EL (cell line): Measurements from ENCODE around the gene RNF169.
"Not testable (repeated sequence)": the region's sequence is repeated elsewhere in the genome, so short reads cannot be mapped to it uniquely, and the experiment has no call there.

ENCODE experiments used
- DNase-seq: peaks from one replicate; pipeline ENCODE4 v3.0.0-alpha.2; 2016

RNF169 gene

DNA sequence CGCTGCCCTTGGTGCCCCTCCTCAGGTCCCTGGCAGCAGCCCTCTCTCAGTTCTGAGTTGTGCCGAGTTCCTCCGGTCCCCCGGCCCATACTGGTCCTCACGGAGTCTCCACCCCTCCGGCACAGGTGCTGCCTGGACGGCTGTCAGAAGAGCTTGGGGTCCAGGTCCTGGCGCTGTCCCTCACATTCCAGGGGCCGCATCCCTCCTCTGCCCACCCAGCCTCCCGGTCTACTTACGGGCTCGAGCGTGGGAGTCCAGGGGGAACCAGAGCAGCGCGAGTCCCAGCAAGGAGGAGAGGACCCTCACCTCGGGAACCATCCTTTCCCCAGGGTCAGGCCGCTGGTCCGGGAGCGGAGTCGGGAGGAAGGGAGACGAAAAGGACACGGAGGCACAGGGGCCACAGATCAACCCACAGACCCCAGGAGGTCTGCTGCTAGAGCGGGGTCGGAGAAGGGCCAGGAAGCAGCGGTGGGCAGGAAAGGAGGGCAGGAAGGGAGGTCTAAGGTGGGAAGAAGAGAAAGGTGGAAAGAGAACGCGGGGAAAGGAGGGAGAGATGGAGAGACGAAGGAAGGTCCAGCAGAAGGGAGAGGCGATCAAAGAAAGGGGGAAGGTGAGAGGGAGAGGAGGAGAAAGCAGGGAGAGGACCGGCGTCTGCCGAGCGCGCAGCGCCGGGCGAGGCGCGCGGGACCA, 17.9 kb upstream of the RNF169 start:
- DNase-seq: no peak

- DNase-seq: peak; percentile 21
Observed at GRCh38 chr11:74731301-74732094, 17.2 kb upstream of the RNF169 start, which contains the start of gene CHRDL2. Gene CHRDL2 (minus strand): TSS chr11:74731426. CDS start chr11:74730888, 538 bp downstream.

DNA sequence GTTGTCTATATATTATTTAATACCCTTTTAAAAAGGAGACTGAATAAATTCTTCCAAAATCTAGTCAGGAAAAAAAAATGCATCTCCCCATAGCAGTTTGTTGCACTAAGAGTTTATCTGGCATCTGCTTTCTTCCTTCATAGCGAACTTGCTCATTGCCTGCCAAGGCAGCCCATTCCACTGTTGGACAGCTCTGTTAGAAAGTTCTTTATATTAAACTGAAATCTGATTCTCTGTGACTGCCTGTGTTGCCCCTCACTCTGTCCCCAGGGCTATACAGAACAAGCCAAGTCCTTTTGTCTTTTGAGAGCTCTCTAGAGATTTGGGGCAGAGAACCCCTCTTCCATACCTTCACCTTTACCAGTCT, 14.1 kb upstream of the RNF169 start:
- DNase-seq: no peak

DNA sequence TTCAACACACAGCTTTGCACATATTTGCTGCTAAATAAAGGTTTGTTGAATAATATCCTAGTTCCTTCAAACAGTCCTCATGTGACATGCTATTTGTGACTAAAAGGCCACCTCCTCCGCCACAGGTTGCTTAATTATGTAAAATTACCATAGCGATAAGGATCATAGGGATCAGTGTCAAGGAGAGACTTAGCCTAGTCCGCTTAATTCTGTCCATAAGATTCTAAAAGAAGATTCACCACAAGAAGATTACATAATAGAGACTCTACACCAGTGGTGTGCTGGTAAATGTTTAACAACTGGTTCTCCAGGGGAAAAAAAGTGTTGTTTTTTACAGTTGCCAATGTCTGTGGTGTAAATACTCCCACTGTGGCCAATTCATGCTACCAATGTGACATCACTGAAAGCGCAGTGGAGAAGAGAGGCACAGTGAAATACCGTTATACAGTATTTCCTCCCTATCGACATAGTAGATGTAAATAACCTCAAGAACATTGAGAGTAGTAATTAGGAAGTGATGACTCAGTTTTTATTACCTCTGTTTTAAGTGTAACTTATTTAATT, 13.2 kb upstream of the RNF169 start:
- no peak for DNase-seq

DNA sequence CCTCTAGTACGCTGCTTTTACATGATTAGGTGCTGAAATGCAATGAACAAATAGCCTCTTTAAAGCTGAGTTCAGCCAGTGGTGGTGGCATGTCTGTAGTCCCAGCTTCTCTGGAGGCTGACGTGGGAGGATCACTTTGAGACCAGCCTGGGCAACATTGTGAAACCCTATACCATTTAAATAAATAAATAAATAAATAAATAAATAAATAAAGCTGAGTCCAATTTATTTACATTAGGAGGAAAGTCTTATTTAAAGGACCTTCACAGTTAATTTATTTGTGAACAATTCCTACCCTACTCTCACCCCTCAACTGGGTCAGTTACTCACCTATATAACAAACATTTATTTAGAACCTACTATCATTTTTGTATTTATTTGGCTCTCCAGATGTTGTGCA, 12.6 kb upstream of the RNF169 start:
- no peak for DNase-seq

DNA sequence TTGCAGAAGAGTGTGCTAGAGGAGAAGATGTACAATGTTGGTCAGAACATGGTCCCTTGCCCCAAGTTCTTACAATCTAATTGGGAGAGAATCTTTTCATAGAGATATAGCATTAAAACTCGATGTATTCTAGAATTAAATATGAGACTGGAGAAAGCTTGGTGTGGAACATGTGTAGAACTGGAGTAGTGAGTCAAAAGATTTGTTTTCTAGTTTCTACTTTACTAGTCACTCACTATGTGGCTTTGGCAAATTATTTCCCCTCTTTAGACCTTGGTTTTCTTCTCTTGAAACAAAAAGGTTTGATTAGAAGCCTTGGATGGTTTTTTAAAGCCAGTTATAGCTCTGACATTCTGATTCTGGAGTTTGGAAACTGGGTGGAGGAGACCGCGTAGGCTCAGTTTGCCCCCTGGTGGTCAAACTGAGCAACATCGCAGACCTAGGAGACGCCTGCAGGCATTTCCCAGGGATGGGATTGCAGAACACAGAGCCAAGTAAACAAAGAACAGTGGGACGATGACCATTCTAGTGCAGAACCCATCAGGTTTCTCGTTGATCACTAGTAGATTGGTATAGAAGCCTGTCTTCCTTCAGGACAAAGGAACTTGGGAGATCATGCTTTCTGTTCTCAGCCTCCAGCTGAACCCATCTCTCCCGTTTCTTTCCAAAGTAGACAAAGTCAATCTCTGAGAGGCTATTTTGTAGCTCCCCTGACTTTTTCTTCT, 8.9 kb upstream of the RNF169 start:
- peak; percentile 69 for DNase-seq

GRCh38 chr11:74742070-74742469, 6.6 kb upstream of the RNF169 start:
- DNase-seq: no peak

GRCh38 chr11:74743640-74744039, 5.0 kb upstream of the RNF169 start:
- DNase-seq: no peak

DNA sequence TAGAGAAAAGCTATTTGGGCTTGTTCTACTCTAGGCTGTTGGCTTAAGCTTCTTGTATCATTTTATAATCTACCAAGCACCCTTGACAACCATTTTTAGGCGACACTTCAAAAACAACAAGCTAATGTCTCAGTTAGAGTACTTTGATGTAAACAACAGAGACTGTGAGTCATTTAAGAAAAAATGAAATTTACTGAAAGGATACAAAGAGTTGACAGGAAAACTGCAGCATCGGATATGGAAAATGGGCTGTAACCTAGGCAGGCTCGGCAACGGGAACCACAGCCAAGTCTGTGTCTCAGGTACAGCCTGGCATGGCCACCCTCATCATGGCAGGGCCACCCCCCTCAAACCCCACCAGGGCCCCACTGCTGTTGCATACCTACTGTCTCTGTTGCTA, 4.4 kb upstream of the RNF169 start:
- DNase-seq: no peak

DNA sequence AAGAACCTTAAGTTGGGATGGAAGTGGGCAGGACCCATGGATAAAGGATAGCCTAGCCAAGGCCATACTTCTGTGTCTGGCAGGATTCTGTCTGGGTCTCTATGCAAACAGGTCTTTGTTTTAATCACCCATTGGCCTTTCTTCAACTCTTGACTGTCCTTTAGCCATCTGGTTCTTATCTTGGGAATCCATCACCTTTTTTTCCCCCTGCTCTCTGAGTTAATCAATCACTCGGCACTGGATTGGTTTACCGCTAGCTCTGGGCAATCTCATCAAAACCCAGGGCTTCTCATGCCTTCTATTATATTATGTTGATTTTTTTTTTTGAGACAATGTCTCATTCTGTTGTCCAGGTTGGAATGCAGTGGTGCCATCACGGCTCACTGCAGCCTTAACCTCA, 1.8 kb upstream of the RNF169 start:
- DNase-seq: no peak

- peak; percentile 55 for DNase-seq
Observed at GRCh38 chr11:74749127-74749964, 697 bp downstream of the RNF169 start.

GRCh38 chr11:74749965-74750296, 1.3 kb downstream of the RNF169 start:
- peak; percentile 21 for DNase-seq

- DNase-seq: not testable (repeated sequence)
Observed at GRCh38 chr11:74750598-74750997, 1.9 kb downstream of the RNF169 start.

- DNase-seq: no peak
Observed at GRCh38 chr11:74751303-74751702, 2.7 kb downstream of the RNF169 start.

DNA sequence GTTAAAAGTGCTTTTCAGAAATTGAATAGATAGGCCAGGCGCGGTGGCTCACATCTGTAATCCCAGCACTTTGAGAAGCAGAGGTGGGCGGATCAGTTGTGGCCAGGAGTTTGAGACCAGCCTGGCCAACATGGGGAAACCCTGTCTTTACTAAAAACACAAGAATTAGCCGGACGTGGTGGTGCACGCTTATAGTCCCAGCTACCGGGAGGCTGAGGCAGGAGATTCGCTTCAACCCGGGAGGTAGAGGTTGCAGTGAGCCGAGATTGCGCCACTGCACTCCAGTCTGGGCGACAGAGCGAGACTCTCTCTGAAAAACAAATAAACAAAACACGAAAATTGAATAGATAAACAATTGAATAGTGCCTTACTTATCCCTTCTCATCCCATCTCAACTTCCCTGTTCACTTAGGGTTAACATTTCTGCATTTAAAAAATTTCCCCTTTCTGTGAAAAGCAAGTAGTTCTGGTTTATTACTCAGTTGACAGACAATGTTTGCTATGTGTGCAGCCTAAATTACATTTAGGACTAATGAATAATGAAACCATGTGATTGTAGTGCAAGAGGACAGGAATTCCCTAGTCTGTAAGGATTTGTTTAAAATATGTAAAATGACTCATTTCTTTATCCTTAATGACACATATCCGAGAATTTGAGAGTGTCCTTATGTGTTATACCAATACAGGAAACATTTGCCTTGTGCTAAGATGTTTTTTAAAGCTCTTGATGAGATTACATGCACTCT, 6.0 kb downstream of the RNF169 start:
- peak; percentile 91 for DNase-seq

GRCh38 chr11:74755395-74755995, 6.8 kb downstream of the RNF169 start:
- DNase-seq: peak; percentile 16

GRCh38 chr11:74756571-74756970, 7.9 kb downstream of the RNF169 start:
- DNase-seq: no peak

- DNase-seq: no peak
Observed at GRCh38 chr11:74766905-74767304, 18.3 kb downstream of the RNF169 start.

- not testable (repeated sequence) for DNase-seq
Observed at GRCh38 chr11:74768172-74768651, 19.6 kb downstream of the RNF169 start.

GRCh38 chr11:74769055-74769707, 20.5 kb downstream of the RNF169 start:
- DNase-seq: no peak

DNA sequence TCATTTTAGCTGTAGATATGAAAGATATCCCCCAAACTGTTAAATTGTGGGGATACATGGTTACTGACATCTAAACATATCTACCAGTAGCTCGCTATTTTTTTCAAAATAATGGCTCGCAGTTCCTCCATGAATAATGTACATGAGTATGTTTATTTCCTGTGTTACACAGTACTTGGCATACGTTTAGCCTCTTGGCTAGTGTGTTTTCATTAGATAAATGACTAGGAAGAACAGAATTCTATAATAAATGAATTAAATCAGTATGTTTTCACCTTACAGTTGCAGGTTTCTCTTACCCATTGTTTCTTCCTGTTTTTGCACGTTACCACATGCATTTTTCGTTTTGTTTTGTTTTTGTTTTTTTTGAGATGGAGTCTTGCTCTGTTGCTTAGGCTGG, 21.8 kb downstream of the RNF169 start:
- DNase-seq: no peak
